CD4-positive, alpha-beta T cell (primary cell): Measurements from ENCODE around the gene NYAP2. TPM values are rescaled to one million over a fixed set of nuclear protein-coding genes. Genes with fewer than 3 reads are reported as not detected.

ENCODE experiments used
- ATAC-seq: fragments of 200-7000 bp; cut with Tn5 transposase; one replicate; pipeline ENCODE4 v1.10.0; 2022; ENCODE audit warnings: mild to moderate bottlenecking; ENCODE audit not compliant: poor library complexity
- CTCF ChIA-PET: fragments of 350-600 bp; sonication (Branson Sonifier 250); formaldehyde crosslinking; loops from one replicate; lab custom pipeline; 2021; ENCODE audit warnings: antibody characterized with exemption, inconsistent platforms; lab: Charles Lee
- POLR2A ChIA-PET: fragments of 350-600 bp; sonication (Branson Sonifier 250); formaldehyde crosslinking; loops from one replicate; lab custom pipeline; 2021; ENCODE audit warnings: antibody characterized with exemption, inconsistent platforms; lab: Charles Lee
- DNase-seq, 14 experiments: peaks; one replicate each; pipeline ENCODE4 v3.0.0-alpha.2; 2013 to 2020; ENCODE audit warnings: mixed read lengths in 2 of 14
- H3K27ac ChIP-seq, 2 donors: one replicate each; pipeline versions ENCODE4 v1.5.1 to v1.7.0; 2013; ENCODE audit warnings: low read length in 2 of 2, low read depth in 1 of 2, mild to moderate bottlenecking in 1 of 2
- H3K27me3 ChIP-seq, 2 experiments: 1 replicate in 1 of 2; 2 replicates in 1 of 2; pipeline versions ENCODE4 v1.6.1 to v1.7.0; 2013; ENCODE audit warnings: low read length in 2 of 2, control low read depth in 1 of 2, mild to moderate bottlenecking in 1 of 2, moderate library complexity in 1 of 2; ENCODE audit not compliant: insufficient read depth in 2 of 2, control insufficient read depth in 1 of 2
- H3K36me3 ChIP-seq: one replicate; pipeline ENCODE4 v1.6.1; 2013; ENCODE audit warnings: low read length, control low read depth; ENCODE audit not compliant: insufficient read depth
- H3K4me1 ChIP-seq: one replicate; pipeline ENCODE4 v1.6.1; 2013; ENCODE audit warnings: low read length, control low read depth; ENCODE audit not compliant: insufficient read depth
- H3K4me3 ChIP-seq: one replicate; pipeline ENCODE4 v1.5.1; 2013; ENCODE audit warnings: mild to moderate bottlenecking, low read length, moderate library complexity
- H3K9me3 ChIP-seq, 2 experiments: 1 replicate in 1 of 2; 2 replicates in 1 of 2; pipeline versions ENCODE4 v1.6.1 to v1.7.0; 2013; ENCODE audit warnings: low read length in 2 of 2, mild to moderate bottlenecking in 2 of 2, control low read depth in 1 of 2, moderate library complexity in 1 of 2; ENCODE audit not compliant: control insufficient read depth in 1 of 2, insufficient read depth in 1 of 2
- H3K27ac Mint-ChIP-seq: one replicate; pipeline ENCODE4 v1.8.0; 2020; ENCODE audit warnings: mixed read lengths
- H3K27me3 Mint-ChIP-seq: one replicate; pipeline ENCODE4 v1.8.0; 2021; ENCODE audit warnings: mixed read lengths
- H3K36me3 Mint-ChIP-seq: one replicate; pipeline ENCODE4 v1.8.0; 2021; ENCODE audit warnings: low read depth, mixed read lengths
- H3K4me1 Mint-ChIP-seq: one replicate; pipeline ENCODE4 v1.8.0; 2021; ENCODE audit warnings: low read depth, mixed read lengths
- H3K4me3 Mint-ChIP-seq: one replicate; pipeline ENCODE4 v1.8.0; 2020; ENCODE audit warnings: mild to moderate bottlenecking, mixed read lengths
- H3K9me3 Mint-ChIP-seq: one replicate; pipeline ENCODE4 v1.8.0; 2020; ENCODE audit warnings: mixed read lengths
- intact Hi-C, 2 experiments: fragments of 100-400 bp; cut with DNase I in 1 of 2; cut with micrococcal nuclease in 1 of 2; formaldehyde crosslinking; loops; one replicate each; pipeline versions ENCODE4 v1.15.1 to v1.9.0; 2023 to 2025; cut with DNase I, micrococcal nuclease
- total RNA-seq, 174 experiments: library from RNA in 2 of 174; stranded (reverse) in 2 of 174; gene quantifications; one replicate each; pipeline ENCODE4 v1.2.3 and lab custom pipeline; 2021 to 2026
- TF ChIP-seq, protein P1 (sequence below): fragments of 200-600 bp; IDR thresholded peaks from one replicate; pipeline ENCODE4 v1.8.0; 2022; ENCODE audit warnings: antibody characterized with exemption, mild to moderate bottlenecking

Gene NYAP2
- total RNA-seq, 2 experiments from 2014 or later = not detected

DNA sequence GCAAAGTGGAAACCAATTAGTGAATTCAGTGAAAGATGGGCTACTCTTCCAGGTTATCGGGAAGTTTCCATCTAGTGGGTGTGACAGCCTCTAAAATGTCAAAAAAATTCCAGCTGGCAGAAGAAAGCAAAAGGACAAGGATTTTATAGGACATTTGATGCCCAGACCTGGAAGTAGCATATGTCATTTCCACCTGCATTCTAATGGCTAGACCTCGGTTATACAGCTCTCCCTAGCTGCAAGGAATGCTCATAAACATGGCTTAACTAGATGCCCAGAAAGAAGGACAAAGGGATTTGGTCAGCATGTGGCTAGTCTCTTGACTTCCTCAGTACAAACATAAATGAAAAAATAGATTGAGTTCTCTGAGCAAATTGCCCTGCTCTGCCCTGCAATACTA, 215.4 kb downstream of the NYAP2 start:
- H3K9me3 Mint-ChIP-seq = no peaks in the 10 kb centered on the region
- no peaks in the 10 kb centered on the region for H3K36me3 ChIP-seq
- TF ChIP-seq, protein P1, sequence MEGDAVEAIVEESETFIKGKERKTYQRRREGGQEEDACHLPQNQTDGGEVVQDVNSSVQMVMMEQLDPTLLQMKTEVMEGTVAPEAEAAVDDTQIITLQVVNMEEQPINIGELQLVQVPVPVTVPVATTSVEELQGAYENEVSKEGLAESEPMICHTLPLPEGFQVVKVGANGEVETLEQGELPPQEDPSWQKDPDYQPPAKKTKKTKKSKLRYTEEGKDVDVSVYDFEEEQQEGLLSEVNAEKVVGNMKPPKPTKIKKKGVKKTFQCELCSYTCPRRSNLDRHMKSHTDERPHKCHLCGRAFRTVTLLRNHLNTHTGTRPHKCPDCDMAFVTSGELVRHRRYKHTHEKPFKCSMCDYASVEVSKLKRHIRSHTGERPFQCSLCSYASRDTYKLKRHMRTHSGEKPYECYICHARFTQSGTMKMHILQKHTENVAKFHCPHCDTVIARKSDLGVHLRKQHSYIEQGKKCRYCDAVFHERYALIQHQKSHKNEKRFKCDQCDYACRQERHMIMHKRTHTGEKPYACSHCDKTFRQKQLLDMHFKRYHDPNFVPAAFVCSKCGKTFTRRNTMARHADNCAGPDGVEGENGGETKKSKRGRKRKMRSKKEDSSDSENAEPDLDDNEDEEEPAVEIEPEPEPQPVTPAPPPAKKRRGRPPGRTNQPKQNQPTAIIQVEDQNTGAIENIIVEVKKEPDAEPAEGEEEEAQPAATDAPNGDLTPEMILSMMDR = no peak
- peaks cover 19% of the 10 kb centered on the region for H3K27me3 Mint-ChIP-seq
- H3K9me3 ChIP-seq = no peaks in the 10 kb centered on the region
- intact Hi-C loops = no loop called here
- H3K36me3 Mint-ChIP-seq = no peaks in the 10 kb centered on the region
- no peaks in the 10 kb centered on the region for H3K27me3 ChIP-seq
- DNase-seq (no peak), ATAC-seq (no peak)
- no peak overlapping the region for H3K27ac ChIP-seq
- H3K4me1 Mint-ChIP-seq = no peaks in the 10 kb centered on the region
- CTCF ChIA-PET = no interaction called here
- no peak overlapping the region for H3K27ac Mint-ChIP-seq
- H3K4me3 ChIP-seq = no peak overlapping the region
- H3K4me1 ChIP-seq = no peaks in the 10 kb centered on the region
- H3K4me3 Mint-ChIP-seq = no peak overlapping the region
- POLR2A ChIA-PET = no interaction called here

GRCh38 chr2:225615514-225615913, 216.0 kb downstream of the NYAP2 start:
- no peaks in the 10 kb centered on the region for H3K36me3 ChIP-seq
- no peak for DNase-seq
- Mint-ChIP-seq H3K4me3 (no peak overlapping the region), H3K27me3 (peaks cover 19% of the 10 kb centered on the region), H3K36me3 (no peaks in the 10 kb centered on the region), H3K27ac (no peak overlapping the region), H3K9me3 (no peaks in the 10 kb centered on the region), H3K4me1 (no peaks in the 10 kb centered on the region)
- no peak overlapping the region for H3K4me3 ChIP-seq
- H3K4me1 ChIP-seq = no peaks in the 10 kb centered on the region
- ChIA-PET CTCF (no interaction called here), POLR2A (no interaction called here)
- H3K9me3 ChIP-seq = no peaks in the 10 kb centered on the region
- ATAC-seq = no peak
- TF ChIP-seq, protein P1 = no peak
- no peaks in the 10 kb centered on the region for H3K27me3 ChIP-seq
- intact Hi-C loops = no loop called here
- H3K27ac ChIP-seq = no peak overlapping the region

DNA sequence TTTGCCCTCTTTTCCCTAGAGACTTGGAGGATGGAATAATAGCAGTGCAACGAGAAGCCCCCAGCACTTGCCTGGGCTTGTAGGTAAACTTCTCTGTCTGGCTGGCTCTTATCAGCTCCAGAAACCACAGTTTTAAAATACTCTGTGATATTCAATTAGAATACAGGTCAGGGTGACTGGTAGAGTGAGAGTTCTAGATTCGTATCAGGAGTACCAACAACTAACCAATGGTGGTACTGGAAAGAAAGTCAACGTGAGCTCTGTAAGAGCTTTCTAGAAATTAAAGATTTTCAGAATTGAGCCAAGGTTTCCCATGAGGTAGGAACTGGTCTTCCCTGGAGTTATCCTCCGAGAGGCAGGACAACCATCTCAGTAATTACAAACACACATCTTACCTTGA, 216.9 kb downstream of the NYAP2 start:
- intact Hi-C loops = no loop called here
- TF ChIP-seq, protein P1 = no peak
- Mint-ChIP-seq H3K4me3 (no peak overlapping the region), H3K9me3 (no peaks in the 10 kb centered on the region), H3K27me3 (peaks cover 23% of the 10 kb centered on the region), H3K27ac (no peak overlapping the region), H3K36me3 (no peaks in the 10 kb centered on the region), H3K4me1 (no peaks in the 10 kb centered on the region)
- Histone ChIP-seq H3K9me3 (no peaks in the 10 kb centered on the region), H3K36me3 (no peaks in the 10 kb centered on the region), H3K4me1 (no peaks in the 10 kb centered on the region), H3K27me3 (no peaks in the 10 kb centered on the region), H3K27ac (no peak overlapping the region), H3K4me3 (no peak overlapping the region)
- POLR2A ChIA-PET = no interaction called here
- no peak for ATAC-seq
- CTCF ChIA-PET = no interaction called here
- DNase-seq = no peak
